Hepatocyte (in vitro differentiated cells): ENCODE results near the gene GABRA4.

Experiments used
- EZH2 ChIP-seq: fragments of 200-600 bp; sonication (generic); IDR thresholded peaks from 2 replicates; pipeline ENCODE4 v1.6.1; 2016; ENCODE audit warnings: antibody characterized with exemption, mild to moderate bottlenecking, borderline replicate concordance
- EZH2phosphoT487 ChIP-seq: fragments of 200-600 bp; sonication (generic); IDR thresholded peaks from one replicate; pipeline ENCODE4 v1.6.1; 2018; ENCODE audit warnings: antibody characterized with exemption, mild to moderate bottlenecking, low read depth, moderate library complexity; ENCODE audit not compliant: unreplicated experiment, severe bottlenecking
- TF ChIP-seq, protein P1 (sequence below): fragments of 200-600 bp; sonication (generic); IDR thresholded peaks from 2 replicates; pipeline ENCODE4 v1.5.1; 2016; ENCODE audit warnings: antibody characterized with exemption, mild to moderate bottlenecking; ENCODE audit not compliant: poor library complexity

DNA sequence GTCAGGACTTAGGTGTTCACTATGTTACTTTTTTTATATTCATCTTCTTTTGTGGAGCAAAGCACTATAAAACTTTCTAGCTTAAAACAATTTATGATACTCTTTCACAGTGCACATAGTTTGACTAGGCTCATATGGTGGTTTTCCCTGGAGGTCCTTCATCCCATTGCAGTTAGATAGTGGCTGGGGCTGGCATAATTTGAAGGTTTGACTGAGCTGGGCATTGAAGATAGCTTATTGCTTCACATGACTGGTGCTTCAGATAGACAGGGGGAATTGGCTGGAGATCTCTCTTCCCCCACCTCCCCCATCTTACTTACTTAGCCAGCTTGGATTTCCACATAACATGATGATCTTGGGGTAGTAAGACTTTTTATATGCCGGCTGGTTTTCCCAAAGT, 7.0 kb upstream of the GABRA4 start:
- TF ChIP-seq, protein P1, sequence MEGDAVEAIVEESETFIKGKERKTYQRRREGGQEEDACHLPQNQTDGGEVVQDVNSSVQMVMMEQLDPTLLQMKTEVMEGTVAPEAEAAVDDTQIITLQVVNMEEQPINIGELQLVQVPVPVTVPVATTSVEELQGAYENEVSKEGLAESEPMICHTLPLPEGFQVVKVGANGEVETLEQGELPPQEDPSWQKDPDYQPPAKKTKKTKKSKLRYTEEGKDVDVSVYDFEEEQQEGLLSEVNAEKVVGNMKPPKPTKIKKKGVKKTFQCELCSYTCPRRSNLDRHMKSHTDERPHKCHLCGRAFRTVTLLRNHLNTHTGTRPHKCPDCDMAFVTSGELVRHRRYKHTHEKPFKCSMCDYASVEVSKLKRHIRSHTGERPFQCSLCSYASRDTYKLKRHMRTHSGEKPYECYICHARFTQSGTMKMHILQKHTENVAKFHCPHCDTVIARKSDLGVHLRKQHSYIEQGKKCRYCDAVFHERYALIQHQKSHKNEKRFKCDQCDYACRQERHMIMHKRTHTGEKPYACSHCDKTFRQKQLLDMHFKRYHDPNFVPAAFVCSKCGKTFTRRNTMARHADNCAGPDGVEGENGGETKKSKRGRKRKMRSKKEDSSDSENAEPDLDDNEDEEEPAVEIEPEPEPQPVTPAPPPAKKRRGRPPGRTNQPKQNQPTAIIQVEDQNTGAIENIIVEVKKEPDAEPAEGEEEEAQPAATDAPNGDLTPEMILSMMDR, result no peak
- no peak for TF ChIP-seq EZH2
- no peak for TF ChIP-seq EZH2phosphoT487
